Hematopoietic multipotent progenitor cell treated with erythropoietin and hydrocortisone succinate and interleukin-3 and kit ligand, for 6 days (in vitro differentiated cells): ENCODE results near the gene RBFA.
A peak's percentile ranks its signal among the peaks of the same experiment; 100 is the strongest.

ENCODE experiments used
- DNase-seq: peaks from one replicate; pipeline ENCODE4 v3.0.0-alpha.2; 2015

The RBFA gene

DNA sequence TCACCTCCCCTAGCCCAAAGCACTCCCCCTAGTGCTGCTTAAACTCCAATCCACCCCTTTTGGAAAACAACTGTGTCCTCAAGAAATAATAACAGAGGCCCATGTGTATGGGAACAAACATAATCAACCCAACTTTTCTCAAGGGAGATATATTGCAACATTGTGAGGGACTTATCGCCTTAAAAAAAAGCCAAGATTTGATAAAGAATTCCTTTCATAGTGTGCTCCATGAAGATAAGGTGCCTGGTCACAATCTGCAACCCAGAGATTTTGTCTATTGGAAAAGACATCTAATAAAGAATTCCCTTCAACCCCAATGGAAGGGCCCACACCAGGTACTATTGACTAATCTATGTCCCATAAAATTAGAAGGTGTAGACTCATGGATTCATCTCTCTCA lies 4.5 kb upstream of the RBFA start:
- DNase-seq = no peak

DNA sequence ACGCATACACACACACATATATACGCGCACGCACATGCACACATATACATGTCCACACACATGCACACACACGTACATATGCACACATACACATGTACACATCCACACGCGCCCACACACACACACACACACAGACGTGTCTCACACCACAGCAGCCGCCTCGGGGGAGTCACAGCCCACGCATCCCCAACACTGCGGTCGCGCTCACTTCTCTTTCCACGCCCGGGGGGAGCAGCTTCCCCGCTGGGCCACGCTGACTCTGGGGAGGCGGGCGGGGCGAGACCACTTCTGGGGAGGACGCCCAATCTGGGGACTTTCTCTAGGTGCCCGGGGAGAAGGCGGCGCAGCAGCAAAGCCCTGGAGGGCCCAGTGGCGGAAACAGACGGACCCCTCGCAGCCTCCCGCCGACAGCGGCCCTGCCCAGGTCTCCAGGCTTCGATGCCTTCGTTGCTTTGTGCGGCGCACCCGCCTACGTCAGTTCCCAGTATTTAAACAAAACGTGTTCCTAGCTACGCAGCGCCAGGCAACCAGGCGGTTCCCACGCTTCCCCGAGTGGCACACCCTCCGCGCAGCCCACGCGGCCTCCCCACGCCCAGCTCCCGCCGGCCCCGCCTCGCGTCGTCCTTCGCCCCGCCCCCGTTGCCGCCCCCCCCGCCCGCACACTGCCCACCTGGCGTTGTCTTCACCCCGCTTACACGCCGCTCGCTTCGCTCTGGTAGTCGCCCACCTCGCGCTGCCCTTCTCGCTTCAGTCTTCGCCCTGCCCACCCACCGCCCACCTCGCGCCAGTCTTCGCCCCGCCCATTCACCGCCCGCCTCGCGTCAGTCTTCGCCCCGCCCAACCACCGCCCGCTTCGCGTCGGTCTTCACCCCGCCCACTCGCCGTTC lies 810 bp upstream of the RBFA start:
- DNase-seq = no peak

DNA sequence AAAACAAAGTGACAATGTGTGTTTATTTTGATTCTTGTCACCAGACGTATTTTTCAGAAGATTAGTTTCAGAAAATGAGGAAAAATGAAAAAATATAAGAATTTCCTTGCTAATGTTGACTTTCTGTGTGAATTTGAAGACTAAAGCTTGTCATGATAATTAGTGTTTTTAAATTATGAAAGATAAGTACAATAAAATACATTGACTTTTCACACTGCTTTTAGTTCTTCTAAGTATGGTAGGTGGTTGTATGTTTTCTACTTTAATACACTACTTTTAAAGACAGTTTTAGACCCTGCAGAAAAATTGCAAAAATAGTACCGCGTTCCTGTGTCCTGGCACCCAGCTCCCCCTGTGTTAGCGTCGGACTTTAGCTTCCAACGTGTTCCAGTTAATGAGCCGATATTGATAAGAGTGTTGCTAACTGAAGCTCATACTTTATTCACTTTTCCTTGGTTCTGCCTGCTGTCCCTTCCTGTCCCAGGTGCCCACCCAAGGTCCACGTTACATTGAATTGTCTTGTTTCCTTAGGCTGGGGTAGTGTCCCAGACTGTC lies 695 bp downstream of the RBFA start:
- DNase-seq = peak; percentile 45

DNA sequence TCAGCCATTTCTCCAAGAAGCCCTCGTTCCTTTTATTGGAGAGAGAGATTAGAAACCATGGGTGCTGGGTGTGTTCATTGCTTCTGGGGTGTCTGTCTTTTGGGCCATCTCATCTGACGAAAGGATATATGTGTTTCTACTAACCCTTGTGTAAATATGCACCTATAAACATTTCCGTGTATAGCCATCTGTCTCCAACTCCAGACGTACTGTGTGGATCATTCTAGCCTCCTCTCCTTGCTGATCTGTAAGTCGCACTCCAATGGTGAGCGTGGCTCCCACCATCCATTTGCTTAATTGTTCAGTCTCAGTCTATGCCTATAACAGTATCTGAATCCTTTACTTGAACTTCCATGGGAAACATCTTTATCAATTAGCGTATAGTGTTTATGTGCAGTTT lies 1.8 kb downstream of the RBFA start:
- DNase-seq = peak; percentile 33

- DNase-seq = no peak
These were observed 3.1 kb downstream of the RBFA start for GRCh38 chr18:80037300-80037699.

GRCh38 chr18:80037869-80038630 lies 3.8 kb downstream of the RBFA start:
- DNase-seq = no peak

DNA sequence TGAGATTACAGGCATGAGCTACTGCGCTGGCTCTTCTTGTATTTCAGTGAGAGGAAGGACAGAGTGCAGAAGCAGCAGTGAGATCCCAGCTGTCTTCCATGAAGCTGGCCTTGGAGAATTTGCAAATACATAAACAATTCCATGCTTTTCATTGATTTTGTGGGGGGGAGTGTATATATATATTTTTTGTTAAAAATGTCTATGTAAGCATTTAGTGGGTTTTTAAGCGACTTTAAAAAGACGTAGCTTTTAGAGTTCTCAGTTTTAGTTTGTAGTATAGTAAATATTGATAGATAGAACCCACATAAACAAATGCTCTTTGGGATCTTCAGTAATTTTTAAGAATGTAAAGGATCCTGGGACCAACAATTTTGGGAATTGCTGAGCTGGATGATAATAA lies 6.3 kb downstream of the RBFA start:
- DNase-seq = no peak

DNA sequence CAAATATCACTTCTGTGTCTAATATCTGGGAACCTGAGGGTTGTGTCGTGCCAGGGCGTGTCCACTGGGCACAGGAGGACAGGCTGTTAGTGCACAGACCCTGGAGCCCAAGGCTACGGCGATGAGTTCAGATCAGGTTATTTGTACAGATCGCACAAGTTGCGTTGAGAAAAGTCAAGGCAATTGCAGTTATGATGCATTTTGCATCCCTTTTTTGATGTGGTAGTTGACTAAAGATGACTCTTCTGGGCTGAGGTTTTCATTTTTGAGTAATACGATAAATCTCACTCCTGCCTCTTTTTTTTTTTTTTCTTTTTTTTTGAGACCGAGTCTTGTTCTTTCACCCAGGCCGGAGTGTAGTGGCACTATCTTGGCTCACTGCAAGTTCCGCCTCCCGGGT lies 7.2 kb downstream of the RBFA start:
- DNase-seq = no peak

- DNase-seq = no peak
These were observed 8.6 kb downstream of the RBFA start for GRCh38 chr18:80042785-80043184.

GRCh38 chr18:80044072-80044471 lies 9.8 kb downstream of the RBFA start:
- DNase-seq = no peak

DNA sequence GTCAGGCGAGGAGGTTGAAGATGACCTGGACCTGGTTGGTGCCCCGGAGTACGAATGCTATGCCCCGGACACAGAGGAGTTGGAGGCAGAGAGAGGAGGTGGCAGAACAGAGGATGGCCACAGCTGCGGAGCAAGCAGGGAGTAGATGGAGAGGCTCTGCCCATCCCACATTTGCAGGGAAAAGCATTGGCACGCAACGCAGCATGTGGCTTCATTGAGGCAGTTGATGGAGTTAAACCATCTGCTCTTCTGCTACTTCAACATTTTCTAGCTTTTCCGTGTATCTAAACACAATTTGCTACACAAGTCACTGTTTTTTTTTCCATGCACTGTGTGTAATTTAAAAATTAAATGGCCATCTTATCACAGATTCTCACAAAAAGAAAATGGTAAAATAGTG lies 11.8 kb downstream of the RBFA start:
- no peak for DNase-seq

DNA sequence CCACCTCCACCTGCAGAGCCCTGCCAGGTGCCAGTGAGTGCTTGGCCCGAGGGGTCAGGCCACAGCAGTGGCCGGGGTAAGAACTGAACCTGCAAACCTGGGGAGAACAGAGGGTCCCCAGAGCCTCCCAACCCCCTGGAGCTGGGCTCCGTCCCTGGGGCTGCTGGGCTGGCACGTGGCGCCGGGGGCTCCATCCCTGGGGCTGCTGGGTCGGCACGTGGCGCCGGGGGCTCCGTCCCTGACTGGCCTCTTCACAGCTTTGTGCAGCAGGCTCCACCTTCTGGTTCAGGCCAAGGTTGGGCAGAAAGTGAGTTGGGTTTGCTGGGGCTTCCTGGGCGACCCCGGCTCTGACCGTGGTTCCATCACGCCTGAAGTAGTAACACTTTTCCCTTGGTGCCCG lies 12.2 kb downstream of the RBFA start:
- no peak for DNase-seq

GRCh38 chr18:80046961-80047541 lies 12.8 kb downstream of the RBFA start:
- DNase-seq = no peak

DNA sequence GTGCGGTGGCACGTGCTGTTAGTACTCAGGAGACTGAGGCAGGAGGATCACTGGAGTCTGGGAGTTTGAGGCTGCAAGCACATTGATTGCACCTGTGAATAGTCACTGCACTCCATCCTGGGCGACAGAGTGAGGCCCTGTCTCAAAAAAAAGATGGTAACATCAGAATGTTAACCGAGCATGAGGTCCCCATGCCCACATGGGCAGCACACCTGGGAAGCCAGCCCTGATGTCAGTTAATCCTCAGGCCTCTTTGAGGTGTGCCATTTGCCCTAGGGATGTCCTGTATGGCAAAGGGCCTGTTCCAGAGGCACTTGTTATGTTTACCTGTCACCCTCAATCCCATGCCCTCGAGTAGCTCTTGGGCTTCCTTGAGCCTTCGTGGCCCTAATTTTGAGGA lies 16.6 kb downstream of the RBFA start:
- DNase-seq = no peak

GRCh38 chr18:80056095-80056494 lies 21.9 kb downstream of the RBFA start:
- no peak for DNase-seq

DNA sequence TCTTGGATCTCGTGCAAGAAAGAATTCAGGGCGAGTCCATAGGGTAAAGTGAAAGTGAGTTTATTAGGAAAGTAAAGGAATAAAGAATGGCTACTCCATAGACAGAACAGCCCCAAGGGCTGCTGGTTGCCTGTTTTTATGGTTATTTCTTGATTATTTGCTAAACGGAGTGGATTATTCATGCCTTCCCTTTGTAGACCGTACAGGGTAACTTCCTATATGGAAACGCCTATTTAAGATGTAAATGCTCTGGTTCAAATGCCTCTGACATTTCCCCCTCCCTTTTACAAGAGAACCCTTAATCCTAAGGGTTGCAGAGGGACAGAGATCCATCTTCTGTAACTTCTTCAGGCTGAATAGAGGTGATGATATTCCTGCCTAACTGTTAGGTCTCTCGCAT lies 25.7 kb downstream of the RBFA start:
- no peak for DNase-seq

- no peak for DNase-seq
These were observed 31.5 kb downstream of the RBFA start for GRCh38 chr18:80065705-80066104.

GRCh38 chr18:80067321-80067720 lies 33.1 kb downstream of the RBFA start:
- DNase-seq = no peak

DNA sequence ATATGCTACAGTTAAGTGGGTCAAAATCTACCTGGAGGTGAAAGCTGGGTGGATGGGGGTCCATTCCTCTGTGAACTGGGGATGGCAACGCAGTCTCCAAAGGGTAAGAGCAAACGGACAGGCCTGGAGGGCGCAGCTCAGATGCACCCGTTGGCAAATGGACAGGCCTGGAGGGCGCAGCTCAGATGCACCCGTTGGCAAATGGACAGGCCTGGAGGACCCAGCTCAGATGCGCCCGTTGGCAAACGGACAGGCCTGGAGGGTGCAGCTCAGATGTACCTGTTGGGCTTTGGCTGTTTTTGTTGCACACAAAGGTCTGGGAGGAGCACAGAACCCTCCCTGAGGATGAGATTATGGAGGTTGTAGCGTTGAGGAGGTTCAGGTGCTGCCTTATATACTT lies 33.7 kb downstream of the RBFA start:
- no peak for DNase-seq

DNA sequence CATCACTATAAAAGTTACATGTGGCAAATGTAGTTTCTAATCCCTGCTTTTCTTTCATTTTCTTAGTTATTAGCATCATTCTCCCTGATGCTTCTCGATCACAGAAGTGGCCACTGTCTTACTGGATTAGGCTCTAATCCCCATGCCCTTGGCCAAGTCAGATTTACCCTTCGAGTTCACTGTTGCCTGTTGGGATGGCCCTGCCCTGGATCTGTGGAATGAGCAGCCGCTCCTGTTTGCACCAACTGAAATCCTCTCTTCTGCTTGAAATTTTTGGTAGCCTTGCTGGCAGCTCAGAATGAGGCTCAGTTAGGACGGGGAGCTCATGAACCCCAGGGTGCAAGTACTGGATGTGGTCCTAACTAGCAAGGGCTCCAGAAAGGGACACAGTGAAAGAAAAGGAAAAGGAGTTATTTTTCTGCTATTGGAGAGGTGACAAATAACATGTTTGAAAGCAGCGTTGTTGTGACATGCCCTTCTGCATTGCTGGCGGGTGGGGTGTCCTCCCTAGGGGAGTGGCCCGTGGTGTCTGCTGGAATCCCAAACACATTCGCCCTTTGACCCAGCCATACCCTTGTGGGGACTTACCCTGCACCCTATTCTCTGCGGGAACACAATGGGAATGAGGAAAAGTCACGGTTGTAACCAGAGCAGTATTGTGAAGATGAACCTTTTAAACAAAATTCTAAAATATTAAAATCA lies 34.5 kb downstream of the RBFA start:
- DNase-seq = no peak

DNA sequence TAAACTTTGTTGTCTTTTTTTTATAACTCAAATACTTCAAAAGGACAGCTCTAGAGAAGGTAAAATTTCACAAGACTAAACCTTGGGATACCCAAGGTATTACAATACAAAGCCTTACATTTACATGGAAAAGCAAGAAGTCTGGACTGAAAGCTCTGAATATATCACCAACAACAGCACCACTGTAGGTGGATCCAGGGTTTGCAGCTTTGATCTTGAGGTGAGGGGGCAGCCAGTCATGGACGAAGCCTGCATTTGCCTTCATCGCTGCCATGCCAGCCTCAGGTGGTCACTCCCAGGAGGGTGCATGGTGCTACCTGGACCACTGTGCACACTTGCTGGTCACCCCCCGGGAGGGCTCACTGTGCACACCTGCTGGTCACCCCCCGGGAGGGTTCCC lies 36.6 kb downstream of the RBFA start:
- DNase-seq = no peak

GRCh38 chr18:80074183-80074582 lies 39.9 kb downstream of the RBFA start:
- no peak for DNase-seq

DNA sequence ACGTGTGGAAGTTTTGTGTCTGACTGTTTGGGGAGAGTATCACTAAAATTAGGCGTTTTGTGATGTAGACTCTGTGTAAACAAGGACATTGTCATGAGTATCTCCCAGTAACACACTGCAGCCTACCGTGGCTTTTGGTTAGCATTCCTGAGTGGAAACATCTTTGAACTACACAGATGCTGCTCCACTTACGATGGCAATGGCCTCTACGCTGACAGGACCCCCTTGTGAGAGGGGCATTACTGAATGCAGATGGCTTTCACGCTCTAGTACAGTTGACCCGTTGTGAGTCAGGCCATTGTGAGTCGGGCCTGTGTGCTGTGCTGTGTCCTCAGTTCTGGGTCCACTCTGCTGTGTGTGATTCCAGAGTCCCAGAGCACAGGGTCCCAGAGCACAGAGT lies 40.5 kb downstream of the RBFA start:
- no peak for DNase-seq
